B cell (primary cell): ENCODE data around the gene TMEM108. TPM values are rescaled to one million over a fixed set of nuclear protein-coding genes. Genes with fewer than 3 reads are reported as not detected.

Experiments used
- ATAC-seq: fragments of 200-7000 bp; cut with Tn5 transposase; one replicate; pipeline ENCODE4 v1.10.0; 2021; ENCODE audit warnings: low read depth, mild to moderate bottlenecking, moderate number of reproducible peaks, moderate library complexity
- CTCF ChIA-PET: fragments of 350-600 bp; sonication (Branson Sonifier 250); formaldehyde crosslinking; loops from one replicate; lab custom pipeline; 2021; ENCODE audit warnings: antibody characterized with exemption, inconsistent platforms; lab: Charles Lee
- POLR2A ChIA-PET: fragments of 350-600 bp; sonication (Branson Sonifier 250); formaldehyde crosslinking; loops from one replicate; lab custom pipeline; 2021; ENCODE audit warnings: antibody characterized with exemption; lab: Charles Lee
- DNase-seq: peaks from one replicate; pipeline ENCODE4 v3.0.0; 2013
- H2AFZ ChIP-seq: 2 replicates; pipeline ENCODE4 v1.6.1; 2012; ENCODE audit warnings: mild to moderate bottlenecking, low read depth, low read length; ENCODE audit not compliant: insufficient read depth, poor library complexity, severe bottlenecking
- H3K27ac ChIP-seq, 2 donors: 1 replicate in 1 of 2; 2 replicates in 1 of 2; pipeline ENCODE4 v1.5.1; 2012 to 2013; ENCODE audit warnings: low read length in 2 of 2, mild to moderate bottlenecking in 2 of 2, moderate library complexity in 1 of 2
- H3K27me3 ChIP-seq, 4 experiments: fragments of 200-600 bp in 1 of 4; sonication (generic) in 1 of 4; replicated peaks in 1 of 4; 1 replicate in 2 of 4; 2 replicates in 2 of 4; pipeline versions ENCODE4 v1.6.1 to v1.7.0; 2013 to 2016; ENCODE audit warnings: low read length in 3 of 4, mild to moderate bottlenecking in 2 of 4, mixed read lengths in 1 of 4, moderate library complexity in 1 of 4; ENCODE audit not compliant: insufficient read depth in 4 of 4, control insufficient read depth in 3 of 4; ENCODE audit errors: control extremely low read depth in 1 of 4
- H3K36me3 ChIP-seq, 2 experiments: replicated peaks in 1 of 2; 1 replicate in 1 of 2; 2 replicates in 1 of 2; pipeline versions ENCODE4 v1.6.1 to v1.7.1; 2013; ENCODE audit warnings: low read length in 1 of 2; ENCODE audit not compliant: insufficient read depth in 2 of 2, control insufficient read depth in 1 of 2; ENCODE audit errors: control extremely low read depth in 1 of 2, extremely low read depth in 1 of 2
- H3K4me1 ChIP-seq, 2 donors: fragments of 200-600 bp in 1 of 2; sonication (generic) in 1 of 2; 1 replicate in 1 of 2; 2 replicates in 1 of 2; pipeline versions ENCODE4 v1.5.1 to v1.6.1; 2013 to 2017; ENCODE audit warnings: low read length in 2 of 2; ENCODE audit not compliant: control insufficient read depth in 2 of 2, insufficient read depth in 2 of 2
- H3K4me2 ChIP-seq: replicated peaks from 2 replicates; pipeline ENCODE3; 2012; ENCODE audit warnings: mild to moderate bottlenecking, low read depth, low read length; ENCODE audit not compliant: poor library complexity, severe bottlenecking
- H3K4me3 ChIP-seq, 5 experiments: fragments of 200-600 bp in 1 of 5; sonication (generic) in 1 of 5; 1 replicate in 3 of 5; 2 replicates in 2 of 5; pipeline versions ENCODE4 v1.5.1 to v1.7.0; 2011 to 2016; ENCODE audit warnings: low read length in 4 of 5, mild to moderate bottlenecking in 4 of 5, low read depth in 2 of 5, control low read depth in 1 of 5, moderate library complexity in 1 of 5; ENCODE audit not compliant: insufficient read depth in 1 of 5; ENCODE audit errors: control extremely low read depth in 1 of 5, extremely low read depth in 1 of 5
- H3K79me2 ChIP-seq: fragments of 200-600 bp; sonication (generic); one replicate; pipeline ENCODE4 v1.6.0; 2016; ENCODE audit warnings: low read length; ENCODE audit not compliant: control insufficient read depth, insufficient read depth
- H3K9ac ChIP-seq: fragments of 200-600 bp; sonication (generic); 2 replicates; pipeline ENCODE4 v1.6.1; 2017; ENCODE audit warnings: mild to moderate bottlenecking, low read length, moderate library complexity
- H3K9me3 ChIP-seq, 3 donors: one replicate each; pipeline versions ENCODE4 v1.6.1 to v1.7.1; 2013; ENCODE audit warnings: low read length in 2 of 3; ENCODE audit not compliant: control insufficient read depth in 2 of 3, insufficient read depth in 1 of 3; ENCODE audit errors: control extremely low read depth in 1 of 3
- H4K20me1 ChIP-seq: 2 replicates; pipeline ENCODE4 v1.6.0; 2012; ENCODE audit warnings: mild to moderate bottlenecking, low read length; ENCODE audit not compliant: insufficient read depth, control insufficient read depth, poor library complexity, severe bottlenecking
- H3K27ac Mint-ChIP-seq: one replicate; pipeline ENCODE4 v1.8.0; 2021; ENCODE audit warnings: mixed read lengths
- H3K27me3 Mint-ChIP-seq: one replicate; pipeline ENCODE4 v1.8.0; 2021; ENCODE audit warnings: mixed read lengths
- H3K4me1 Mint-ChIP-seq: one replicate; pipeline ENCODE4 v1.8.0; 2021; ENCODE audit warnings: mixed read lengths
- H3K4me3 Mint-ChIP-seq: one replicate; pipeline ENCODE4 v1.8.0; 2021; ENCODE audit warnings: mixed read lengths
- H3K9me3 Mint-ChIP-seq: one replicate; pipeline ENCODE4 v1.8.0; 2022; ENCODE audit warnings: mixed read lengths; ENCODE audit not compliant: insufficient read depth
- EZH2 ChIP-seq: IDR thresholded peaks from 2 replicates; pipeline ENCODE4 v1.6.1; 2012; ENCODE audit warnings: borderline replicate concordance, low read depth, mild to moderate bottlenecking, moderate library complexity, low read length; ENCODE audit not compliant: insufficient read depth, poor library complexity, severe bottlenecking
- WGBS: methylation state at CpG from one replicate; pipeline ENCODE4 v1.1.5; 2013; ENCODE audit warnings: missing lambda C conversion rate; ENCODE audit not compliant: insufficient coverage; 5-methylcytosine and 5-hydroxymethylcytosine counted together
- intact Hi-C: fragments of 100-400 bp; cut with micrococcal nuclease; formaldehyde crosslinking; loops from one replicate; pipeline ENCODE4 v1.10.0; 2022
- polyA plus RNA-seq: library from polyadenylated mRNA; depleted of rRNA; stranded (reverse); fragments of >200 nt; gene quantifications from 2 replicates; pipeline ENCODE4 v1.2.3, GENCODE V29; 2012
- total RNA-seq, 2 donors: library from RNA; stranded (reverse); fragments of 120-200 nt in 1 of 2; gene quantifications; 1 replicate in 1 of 2; 2 replicates in 1 of 2; pipeline versions ENCODE4 v1.2.3 to v1.2.4, GENCODE V29; 2013 to 2022
- TF ChIP-seq, protein P1 (sequence below): fragments of 200-600 bp; IDR thresholded peaks from one replicate; pipeline ENCODE4 v1.8.0; 2022; ENCODE audit warnings: antibody characterized with exemption, mild to moderate bottlenecking

TMEM108 gene
- total and polyA plus RNA-seq, 2 donors (not counting 1 experiment from before 2014, with no cell fraction given): not detected

DNA sequence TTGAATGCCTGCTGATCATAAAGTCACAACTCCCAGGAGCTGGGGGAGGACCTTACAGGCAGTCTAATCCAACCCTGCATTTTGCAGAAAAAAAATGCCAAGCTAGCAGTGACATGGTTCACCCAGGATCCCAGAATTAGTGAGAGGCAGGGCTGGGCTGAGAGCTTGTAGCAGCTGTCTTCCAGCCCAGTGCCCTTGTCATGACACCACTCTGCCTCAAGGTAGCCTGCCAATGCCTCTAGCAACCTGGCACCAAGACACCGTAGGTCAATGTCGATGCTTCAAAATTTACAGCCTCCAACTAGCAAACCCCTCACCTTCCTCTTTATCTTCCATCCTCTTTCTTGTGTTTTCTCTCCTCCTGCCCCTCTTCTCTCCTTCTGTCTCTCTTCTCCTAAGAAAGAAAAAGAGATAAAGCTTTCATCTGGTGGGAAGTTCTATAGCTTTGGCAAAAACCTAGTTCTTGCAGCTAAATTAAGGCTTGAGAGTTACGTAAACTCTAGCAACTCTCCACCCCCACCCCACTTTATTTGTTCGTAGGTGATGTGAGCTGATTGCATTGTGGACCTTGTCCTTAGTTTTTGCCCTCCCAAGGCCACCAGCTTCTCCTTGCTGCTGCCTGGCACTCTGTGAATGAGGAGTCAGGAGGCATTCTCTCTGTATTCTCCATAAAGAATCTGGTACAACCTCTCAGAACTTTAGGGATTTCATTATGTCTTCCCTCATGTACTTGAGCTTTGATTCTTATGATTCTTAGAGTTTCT is 343.3 kb downstream of the TMEM108 start:
- no peaks in the 10 kb centered on the region for H3K9me3 ChIP-seq
- DNase-seq: no peak
- no peak overlapping the region for H3K4me3 ChIP-seq
- CTCF ChIA-PET: interaction anchor here (0.5 to 1.3 kb wide), 2 partner anchors 436 to 438 kb away, joined by 3 read pairs; no protein-coding TSS in a partner anchor
- no peak for ATAC-seq
- intact Hi-C loops: loop anchor here (10.0 kb wide), 1 partner anchor 847 kb away; no protein-coding TSS in a partner anchor
- H4K20me1 ChIP-seq: no peaks in the 10 kb centered on the region
- H3K27me3 ChIP-seq: peaks cover 0 to 3% (median 0%) of the 10 kb centered on the region in 4 experiments
- H2AFZ ChIP-seq: no peak overlapping the region
- H3K4me1 Mint-ChIP-seq: peaks cover 2% of the 10 kb centered on the region
- H3K27ac ChIP-seq: no peak overlapping the region
- no peak overlapping the region for H3K9ac ChIP-seq
- no peak for TF ChIP-seq EZH2
- TF ChIP-seq, protein P1, sequence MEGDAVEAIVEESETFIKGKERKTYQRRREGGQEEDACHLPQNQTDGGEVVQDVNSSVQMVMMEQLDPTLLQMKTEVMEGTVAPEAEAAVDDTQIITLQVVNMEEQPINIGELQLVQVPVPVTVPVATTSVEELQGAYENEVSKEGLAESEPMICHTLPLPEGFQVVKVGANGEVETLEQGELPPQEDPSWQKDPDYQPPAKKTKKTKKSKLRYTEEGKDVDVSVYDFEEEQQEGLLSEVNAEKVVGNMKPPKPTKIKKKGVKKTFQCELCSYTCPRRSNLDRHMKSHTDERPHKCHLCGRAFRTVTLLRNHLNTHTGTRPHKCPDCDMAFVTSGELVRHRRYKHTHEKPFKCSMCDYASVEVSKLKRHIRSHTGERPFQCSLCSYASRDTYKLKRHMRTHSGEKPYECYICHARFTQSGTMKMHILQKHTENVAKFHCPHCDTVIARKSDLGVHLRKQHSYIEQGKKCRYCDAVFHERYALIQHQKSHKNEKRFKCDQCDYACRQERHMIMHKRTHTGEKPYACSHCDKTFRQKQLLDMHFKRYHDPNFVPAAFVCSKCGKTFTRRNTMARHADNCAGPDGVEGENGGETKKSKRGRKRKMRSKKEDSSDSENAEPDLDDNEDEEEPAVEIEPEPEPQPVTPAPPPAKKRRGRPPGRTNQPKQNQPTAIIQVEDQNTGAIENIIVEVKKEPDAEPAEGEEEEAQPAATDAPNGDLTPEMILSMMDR: no peak
- no peak overlapping the region for H3K27ac Mint-ChIP-seq
- H3K4me1 ChIP-seq: peaks cover 0 to 3% of the 10 kb centered on the region in 2 donors
- H3K4me3 Mint-ChIP-seq: no peak overlapping the region
- no peaks in the 10 kb centered on the region for H3K27me3 Mint-ChIP-seq
- no peak overlapping the region for H3K4me2 ChIP-seq
- H3K36me3 ChIP-seq: no peaks in the 10 kb centered on the region
- H3K9me3 Mint-ChIP-seq: no peaks in the 10 kb centered on the region
- POLR2A ChIA-PET: no interaction called here
- 92% methylated on average over 2 of the region's 4 CpGs for WGBS
- H3K79me2 ChIP-seq: no peaks in the 10 kb centered on the region

DNA sequence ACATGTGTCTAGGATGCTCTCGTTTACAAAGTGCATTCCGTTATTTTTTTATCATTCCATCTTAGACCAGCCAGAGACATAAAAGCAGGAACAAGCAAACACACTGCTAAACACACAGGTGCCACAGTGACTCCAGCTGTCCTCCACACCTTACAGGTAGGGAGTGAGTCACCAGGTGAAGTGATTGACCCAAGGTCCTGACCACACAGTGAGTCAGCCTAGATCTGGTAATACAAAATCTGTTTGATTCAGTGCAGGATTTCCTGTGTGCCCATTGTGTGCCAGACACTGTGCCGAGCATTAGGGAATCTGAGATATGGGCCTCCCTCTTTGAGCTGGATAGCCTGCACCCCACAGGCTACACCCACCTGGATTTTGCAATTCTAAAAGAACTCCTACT is 345.0 kb downstream of the TMEM108 start:
- no peaks in the 10 kb centered on the region for H3K27me3 Mint-ChIP-seq
- H3K4me2 ChIP-seq: no peak overlapping the region
- no peaks in the 10 kb centered on the region for H3K36me3 ChIP-seq
- H3K9me3 ChIP-seq: no peaks in the 10 kb centered on the region
- WGBS: 90% methylated on average over 3 of the region's 3 CpGs
- no peaks in the 10 kb centered on the region for H3K79me2 ChIP-seq
- H3K27ac Mint-ChIP-seq: no peak overlapping the region
- no peak overlapping the region for H3K4me3 ChIP-seq
- ChIA-PET CTCF (interaction anchor here (1.3 to 2.6 kb wide), 3 partner anchors 12 to 657 kb away, joined by 3 to 11 read pairs (median 3); no protein-coding TSS in a partner anchor), POLR2A (no interaction called here)
- peaks cover 0 to 3% of the 10 kb centered on the region in 2 donors for H3K4me1 ChIP-seq
- intact Hi-C loops: loop anchor here (10.0 kb wide), 1 partner anchor 848 kb away; no protein-coding TSS in a partner anchor
- no peak overlapping the region for H3K27ac ChIP-seq
- H2AFZ ChIP-seq: no peak overlapping the region
- H3K9me3 Mint-ChIP-seq: no peaks in the 10 kb centered on the region
- no peak overlapping the region for H3K9ac ChIP-seq
- peaks cover 2% of the 10 kb centered on the region for H3K4me1 Mint-ChIP-seq
- H3K4me3 Mint-ChIP-seq: no peak overlapping the region
- no peak for TF ChIP-seq EZH2
- TF ChIP-seq, protein P1: no peak
- no peaks in the 10 kb centered on the region for H4K20me1 ChIP-seq
- peaks cover 0 to 3% (median 0%) of the 10 kb centered on the region in 4 experiments for H3K27me3 ChIP-seq
- ATAC-seq (no peak), DNase-seq (no peak)
